OCI-LY7 (cell line): ENCODE measurements around the gene ELMO1.

ENCODE experiments used
- EZH2phosphoT487 ChIP-seq: fragments of 200-600 bp; sonication (generic); IDR thresholded peaks from 2 replicates; pipeline ENCODE4 v1.6.1; 2018; ENCODE audit warnings: low read depth, borderline replicate concordance, mild to moderate bottlenecking, mixed run types, antibody characterized with exemption, low read length, moderate library complexity, mixed read lengths
- TF ChIP-seq, protein P1 (sequence below): fragments of 200-600 bp; sonication (generic); conservative IDR thresholded peaks from 2 replicates; pipeline ENCODE4 v1.5.1; 2014; ENCODE audit warnings: mild to moderate bottlenecking, antibody characterized with exemption, low read length, moderate library complexity, mixed read lengths

DNA sequence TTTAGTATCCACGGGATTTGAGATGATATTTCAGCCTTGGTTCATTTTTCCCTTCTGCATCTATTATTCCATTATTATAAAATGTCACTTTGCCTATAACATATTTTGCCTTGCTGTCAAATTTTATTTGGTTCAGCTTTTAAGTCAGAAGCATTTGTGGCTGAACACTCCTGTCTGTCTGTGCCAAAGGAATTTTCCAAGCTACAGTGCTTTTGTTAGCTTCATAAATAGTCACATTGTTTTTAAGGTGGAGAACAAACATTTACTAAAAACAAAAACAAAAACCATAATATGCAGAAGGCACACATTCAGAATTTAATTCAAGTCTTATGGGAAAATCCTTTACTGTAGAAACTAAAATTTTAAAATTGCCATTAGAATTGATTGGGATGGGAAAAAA lies 33.8 kb upstream of the ELMO1 start:
- TF ChIP-seq, protein P1, sequence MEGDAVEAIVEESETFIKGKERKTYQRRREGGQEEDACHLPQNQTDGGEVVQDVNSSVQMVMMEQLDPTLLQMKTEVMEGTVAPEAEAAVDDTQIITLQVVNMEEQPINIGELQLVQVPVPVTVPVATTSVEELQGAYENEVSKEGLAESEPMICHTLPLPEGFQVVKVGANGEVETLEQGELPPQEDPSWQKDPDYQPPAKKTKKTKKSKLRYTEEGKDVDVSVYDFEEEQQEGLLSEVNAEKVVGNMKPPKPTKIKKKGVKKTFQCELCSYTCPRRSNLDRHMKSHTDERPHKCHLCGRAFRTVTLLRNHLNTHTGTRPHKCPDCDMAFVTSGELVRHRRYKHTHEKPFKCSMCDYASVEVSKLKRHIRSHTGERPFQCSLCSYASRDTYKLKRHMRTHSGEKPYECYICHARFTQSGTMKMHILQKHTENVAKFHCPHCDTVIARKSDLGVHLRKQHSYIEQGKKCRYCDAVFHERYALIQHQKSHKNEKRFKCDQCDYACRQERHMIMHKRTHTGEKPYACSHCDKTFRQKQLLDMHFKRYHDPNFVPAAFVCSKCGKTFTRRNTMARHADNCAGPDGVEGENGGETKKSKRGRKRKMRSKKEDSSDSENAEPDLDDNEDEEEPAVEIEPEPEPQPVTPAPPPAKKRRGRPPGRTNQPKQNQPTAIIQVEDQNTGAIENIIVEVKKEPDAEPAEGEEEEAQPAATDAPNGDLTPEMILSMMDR: no peak
- TF ChIP-seq EZH2phosphoT487: no peak
